ENCODE data around the gene NAPG.

The NAPG gene

GRCh38 chr18:10487154-10487553, 38.7 kb upstream of the NAPG start:
- no peak overlapping the region for H3K27ac ChIP-seq (replicated peaks)
- no peak for TF ChIP-seq POLR2AphosphoS5 (IDR thresholded peaks at IDR 0.05; ENCODE audit: low read depth)
- TF ChIP-seq CTCF (IDR thresholded peaks at IDR 0.05; ENCODE audit: insufficient read depth, low read length): no peak
- no peak for TF ChIP-seq GABPA (IDR thresholded peaks at IDR 0.05; ENCODE audit: low read depth)
- no peak for DNase-seq (ENCODE audit: low read depth in 1 of 2, low spot score in 1 of 2)
- no peak overlapping the region for H3K4me3 ChIP-seq (replicated peaks; ENCODE audit: insufficient read depth, low read length)
- no peaks in the 10 kb centered on the region for H3K27me3 ChIP-seq (ENCODE audit: insufficient read depth, poor library complexity, severe bottlenecking)

GRCh38 chr18:10488017-10488416, 37.8 kb upstream of the NAPG start:
- TF ChIP-seq GABPA (IDR thresholded peaks at IDR 0.05; ENCODE audit: low read depth): no peak
- TF ChIP-seq POLR2AphosphoS5 (IDR thresholded peaks at IDR 0.05; ENCODE audit: low read depth): no peak
- TF ChIP-seq CTCF (IDR thresholded peaks at IDR 0.05; ENCODE audit: insufficient read depth, low read length): no peak
- TF ChIP-seq SPI1 (IDR thresholded peaks at IDR 0.05; ENCODE audit: borderline replicate concordance, low read depth): no peak
- TF ChIP-seq, protein P1, sequence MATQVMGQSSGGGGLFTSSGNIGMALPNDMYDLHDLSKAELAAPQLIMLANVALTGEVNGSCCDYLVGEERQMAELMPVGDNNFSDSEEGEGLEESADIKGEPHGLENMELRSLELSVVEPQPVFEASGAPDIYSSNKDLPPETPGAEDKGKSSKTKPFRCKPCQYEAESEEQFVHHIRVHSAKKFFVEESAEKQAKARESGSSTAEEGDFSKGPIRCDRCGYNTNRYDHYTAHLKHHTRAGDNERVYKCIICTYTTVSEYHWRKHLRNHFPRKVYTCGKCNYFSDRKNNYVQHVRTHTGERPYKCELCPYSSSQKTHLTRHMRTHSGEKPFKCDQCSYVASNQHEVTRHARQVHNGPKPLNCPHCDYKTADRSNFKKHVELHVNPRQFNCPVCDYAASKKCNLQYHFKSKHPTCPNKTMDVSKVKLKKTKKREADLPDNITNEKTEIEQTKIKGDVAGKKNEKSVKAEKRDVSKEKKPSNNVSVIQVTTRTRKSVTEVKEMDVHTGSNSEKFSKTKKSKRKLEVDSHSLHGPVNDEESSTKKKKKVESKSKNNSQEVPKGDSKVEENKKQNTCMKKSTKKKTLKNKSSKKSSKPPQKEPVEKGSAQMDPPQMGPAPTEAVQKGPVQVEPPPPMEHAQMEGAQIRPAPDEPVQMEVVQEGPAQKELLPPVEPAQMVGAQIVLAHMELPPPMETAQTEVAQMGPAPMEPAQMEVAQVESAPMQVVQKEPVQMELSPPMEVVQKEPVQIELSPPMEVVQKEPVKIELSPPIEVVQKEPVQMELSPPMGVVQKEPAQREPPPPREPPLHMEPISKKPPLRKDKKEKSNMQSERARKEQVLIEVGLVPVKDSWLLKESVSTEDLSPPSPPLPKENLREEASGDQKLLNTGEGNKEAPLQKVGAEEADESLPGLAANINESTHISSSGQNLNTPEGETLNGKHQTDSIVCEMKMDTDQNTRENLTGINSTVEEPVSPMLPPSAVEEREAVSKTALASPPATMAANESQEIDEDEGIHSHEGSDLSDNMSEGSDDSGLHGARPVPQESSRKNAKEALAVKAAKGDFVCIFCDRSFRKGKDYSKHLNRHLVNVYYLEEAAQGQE (IDR thresholded peaks at IDR 0.05; ENCODE audit: insufficient replicate concordance, low read depth): no peak
- Histone ChIP-seq H3K27me3 (ENCODE audit: insufficient read depth, poor library complexity, severe bottlenecking) (no peaks in the 10 kb centered on the region), H3K27ac (replicated peaks) (no peak overlapping the region), H3K4me3 (replicated peaks; ENCODE audit: insufficient read depth, low read length) (no peak overlapping the region)
- no peak for DNase-seq (ENCODE audit: low read depth in 1 of 2, low spot score in 1 of 2)

DNA sequence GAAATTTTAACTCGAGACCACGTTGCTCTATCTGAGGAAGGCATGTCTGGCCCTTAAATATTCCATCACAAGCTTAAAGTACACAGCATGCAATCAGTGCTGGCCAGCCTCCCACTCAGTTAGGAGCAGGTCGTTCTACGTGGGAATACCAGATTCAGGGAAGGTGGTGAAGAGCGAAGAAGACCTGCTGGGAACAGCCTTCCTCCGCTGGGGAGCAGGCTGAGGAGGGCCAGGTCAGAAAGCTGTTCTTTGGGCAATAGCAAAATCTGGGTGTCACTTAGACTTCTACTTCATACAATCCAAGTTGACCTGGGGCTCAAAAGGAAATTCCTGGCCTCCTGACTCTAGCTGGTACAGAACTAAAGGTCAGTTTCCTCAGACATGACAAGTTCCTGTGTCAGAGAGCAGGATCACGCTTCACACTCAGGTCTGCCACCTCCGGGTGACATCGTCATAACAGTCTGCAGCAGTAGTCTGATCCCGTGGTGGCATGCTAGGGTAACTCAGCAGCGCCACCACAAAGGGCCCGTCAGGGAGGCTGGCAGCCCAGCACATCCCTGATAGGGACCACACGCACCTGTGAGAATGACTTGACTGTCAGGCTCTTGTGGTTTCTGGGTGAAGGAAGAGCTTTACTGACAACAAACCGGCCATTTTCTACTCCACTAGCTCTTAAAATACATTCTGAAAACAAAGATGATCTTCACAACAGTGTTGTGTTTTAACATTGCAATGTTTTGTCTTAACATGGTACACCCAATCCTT, 35.2 kb upstream of the NAPG start:
- no peak overlapping the region for H3K27ac ChIP-seq (replicated peaks)
- peak; percentile 77 for TF ChIP-seq CTCF (IDR thresholded peaks at IDR 0.05; ENCODE audit: insufficient read depth, low read length)
- TF ChIP-seq, protein P1 (IDR thresholded peaks at IDR 0.05; ENCODE audit: insufficient replicate concordance, low read depth): no peak
- peak; percentile 60 to 88 for DNase-seq (ENCODE audit: low read depth in 1 of 2, low spot score in 1 of 2)

DNA sequence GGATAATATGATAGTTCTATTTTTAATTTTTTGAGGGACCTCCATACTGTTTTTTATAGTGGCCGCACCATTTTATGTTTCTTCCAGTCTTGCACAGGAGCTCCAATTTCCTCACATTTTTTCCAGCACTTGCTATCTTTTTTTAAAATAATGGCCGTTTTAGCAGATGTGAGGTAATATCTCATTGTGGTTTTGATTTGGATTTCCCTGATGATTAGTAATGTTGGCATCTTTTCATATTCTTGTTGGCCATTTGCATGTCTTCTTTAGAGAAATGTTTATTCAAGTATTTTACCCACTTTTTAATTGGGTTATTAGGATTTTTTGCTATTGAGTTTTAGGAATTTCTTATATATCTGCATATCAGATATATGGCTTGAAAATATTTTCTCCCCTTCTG, 29.9 kb upstream of the NAPG start:
- Histone ChIP-seq H3K27ac (replicated peaks) (no peak overlapping the region), H3K27me3 (ENCODE audit: insufficient read depth, poor library complexity, severe bottlenecking) (no peaks in the 10 kb centered on the region), H3K4me3 (replicated peaks; ENCODE audit: insufficient read depth, low read length) (no peak overlapping the region)
- DNase-seq (ENCODE audit: low read depth in 1 of 2, low spot score in 1 of 2): no peak
- TF ChIP-seq GABPA (IDR thresholded peaks at IDR 0.05; ENCODE audit: low read depth) (no peak), POLR2AphosphoS5 (IDR thresholded peaks at IDR 0.05; ENCODE audit: low read depth) (no peak), SPI1 (IDR thresholded peaks at IDR 0.05; ENCODE audit: borderline replicate concordance, low read depth) (no peak)

More for the DNA sequence above, 35.2 kb upstream of the NAPG start:
- Histone ChIP-seq H3K4me3 (replicated peaks; ENCODE audit: insufficient read depth, low read length) (no peak overlapping the region), H3K27me3 (ENCODE audit: insufficient read depth, poor library complexity, severe bottlenecking) (no peaks in the 10 kb centered on the region)
